OCI-LY1 (cell line): ENCODE measurements around the gene RASSF10.

Experiments
- H2AFZ ChIP-seq: fragments of 200-600 bp; sonication (generic), shearing (Covaris generic); 2 replicates; pipeline ENCODE4 v1.6.0; 2014; ENCODE audit warnings: antibody characterized with exemption, mild to moderate bottlenecking, low read length
- H3F3A ChIP-seq: fragments of 200-600 bp; sonication (generic), shearing (Covaris generic); 2 replicates; pipeline ENCODE4 v1.6.0; 2014; ENCODE audit warnings: mild to moderate bottlenecking, antibody characterized with exemption, low read length, moderate library complexity; ENCODE audit not compliant: insufficient read depth
- H3K27ac ChIP-seq: fragments of 200-600 bp; sonication (generic); 2 replicates; pipeline ENCODE4 v1.5.1; 2014; ENCODE audit warnings: low read length, mixed run types, mild to moderate bottlenecking, low read depth; ENCODE audit not compliant: poor library complexity, severe bottlenecking
- H3K27me3 ChIP-seq: fragments of 200-600 bp; sonication (generic); 2 replicates; pipeline ENCODE4 v1.6.0; 2014; ENCODE audit warnings: antibody characterized with exemption, mild to moderate bottlenecking, low read length, moderate library complexity; ENCODE audit not compliant: insufficient read depth
- H3K36me3 ChIP-seq: fragments of 200-600 bp; sonication (generic); 2 replicates; pipeline ENCODE4 v1.6.1; 2014; ENCODE audit warnings: mild to moderate bottlenecking, antibody characterized with exemption, low read length, moderate library complexity, mixed read lengths; ENCODE audit not compliant: insufficient read depth
- H3K4me1 ChIP-seq: fragments of 200-600 bp; sonication (generic); 2 replicates; pipeline ENCODE4 v1.5.1; 2014; ENCODE audit warnings: mild to moderate bottlenecking, low read length, moderate library complexity; ENCODE audit not compliant: insufficient read depth, severe bottlenecking
- H3K4me2 ChIP-seq: fragments of 200-600 bp; sonication (generic), shearing (Covaris generic); 2 replicates; pipeline ENCODE4 v1.6.1; 2014; ENCODE audit warnings: low read length
- H3K4me3 ChIP-seq: fragments of 200-600 bp; sonication (generic); 2 replicates; pipeline ENCODE4 v1.5.1; 2014; ENCODE audit warnings: low read length, low read depth, mild to moderate bottlenecking, mixed read lengths; ENCODE audit not compliant: poor library complexity, severe bottlenecking
- H3K79me2 ChIP-seq: fragments of 200-600 bp; shearing (Covaris generic); 2 replicates; pipeline ENCODE4 v1.6.1; 2016; ENCODE audit warnings: mixed run types, low read length, mixed read lengths; ENCODE audit not compliant: insufficient read depth
- H3K9ac ChIP-seq: fragments of 200-600 bp; sonication (generic), shearing (Covaris generic); 2 replicates; pipeline ENCODE4 v1.6.1; 2014; ENCODE audit warnings: mild to moderate bottlenecking, low read length, mixed read lengths
- H3K9me2 ChIP-seq: fragments of 200-600 bp; sonication (generic), shearing (Covaris generic); 2 replicates; pipeline ENCODE4 v1.6.1; 2014; ENCODE audit warnings: low read depth, mild to moderate bottlenecking, low read length, mixed read lengths
- H3K9me3 ChIP-seq: fragments of 200-600 bp; shearing (Covaris generic); 2 replicates; pipeline ENCODE4 v1.6.1; 2014; ENCODE audit warnings: low read length, mixed read lengths
- H4K20me1 ChIP-seq: fragments of 200-600 bp; sonication (generic), shearing (Covaris generic); 2 replicates; pipeline ENCODE4 v1.6.0; 2016; ENCODE audit warnings: mild to moderate bottlenecking, low read length; ENCODE audit not compliant: insufficient read depth
- EZH2 ChIP-seq: fragments of 200-600 bp; sonication (generic), shearing (Covaris generic); IDR thresholded peaks from 2 replicates; pipeline ENCODE4 v1.8.0; 2017; ENCODE audit warnings: borderline replicate concordance, mixed run types, mild to moderate bottlenecking, antibody characterized with exemption, low read length, moderate library complexity, mixed read lengths
- TF ChIP-seq, protein P1 (sequence below): fragments of 200-600 bp; sonication (generic), shearing (Covaris generic); IDR thresholded peaks from 2 replicates; pipeline ENCODE4 v1.5.1; 2017; ENCODE audit warnings: mild to moderate bottlenecking, antibody characterized with exemption, low read length, moderate library complexity, mixed read lengths

The RASSF10 gene

GRCh38 chr11:13028322-13028721 lies 19.2 kb downstream of the RASSF10 start:
- Histone ChIP-seq H3K9ac (no peak overlapping the region), H3K4me2 (no peak overlapping the region), H2AFZ (no peak overlapping the region), H3K9me3 (no peaks in the 10 kb centered on the region), H4K20me1 (no peaks in the 10 kb centered on the region), H3K27me3 (no peaks in the 10 kb centered on the region), H3F3A (no peaks in the 10 kb centered on the region), H3K27ac (no peak overlapping the region), H3K36me3 (no peaks in the 10 kb centered on the region), H3K4me1 (no peaks in the 10 kb centered on the region), H3K79me2 (no peaks in the 10 kb centered on the region), H3K9me2 (no peaks in the 10 kb centered on the region), H3K4me3 (no peak overlapping the region)
- TF ChIP-seq, protein P1, sequence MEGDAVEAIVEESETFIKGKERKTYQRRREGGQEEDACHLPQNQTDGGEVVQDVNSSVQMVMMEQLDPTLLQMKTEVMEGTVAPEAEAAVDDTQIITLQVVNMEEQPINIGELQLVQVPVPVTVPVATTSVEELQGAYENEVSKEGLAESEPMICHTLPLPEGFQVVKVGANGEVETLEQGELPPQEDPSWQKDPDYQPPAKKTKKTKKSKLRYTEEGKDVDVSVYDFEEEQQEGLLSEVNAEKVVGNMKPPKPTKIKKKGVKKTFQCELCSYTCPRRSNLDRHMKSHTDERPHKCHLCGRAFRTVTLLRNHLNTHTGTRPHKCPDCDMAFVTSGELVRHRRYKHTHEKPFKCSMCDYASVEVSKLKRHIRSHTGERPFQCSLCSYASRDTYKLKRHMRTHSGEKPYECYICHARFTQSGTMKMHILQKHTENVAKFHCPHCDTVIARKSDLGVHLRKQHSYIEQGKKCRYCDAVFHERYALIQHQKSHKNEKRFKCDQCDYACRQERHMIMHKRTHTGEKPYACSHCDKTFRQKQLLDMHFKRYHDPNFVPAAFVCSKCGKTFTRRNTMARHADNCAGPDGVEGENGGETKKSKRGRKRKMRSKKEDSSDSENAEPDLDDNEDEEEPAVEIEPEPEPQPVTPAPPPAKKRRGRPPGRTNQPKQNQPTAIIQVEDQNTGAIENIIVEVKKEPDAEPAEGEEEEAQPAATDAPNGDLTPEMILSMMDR = no peak
- TF ChIP-seq EZH2 = no peak

DNA sequence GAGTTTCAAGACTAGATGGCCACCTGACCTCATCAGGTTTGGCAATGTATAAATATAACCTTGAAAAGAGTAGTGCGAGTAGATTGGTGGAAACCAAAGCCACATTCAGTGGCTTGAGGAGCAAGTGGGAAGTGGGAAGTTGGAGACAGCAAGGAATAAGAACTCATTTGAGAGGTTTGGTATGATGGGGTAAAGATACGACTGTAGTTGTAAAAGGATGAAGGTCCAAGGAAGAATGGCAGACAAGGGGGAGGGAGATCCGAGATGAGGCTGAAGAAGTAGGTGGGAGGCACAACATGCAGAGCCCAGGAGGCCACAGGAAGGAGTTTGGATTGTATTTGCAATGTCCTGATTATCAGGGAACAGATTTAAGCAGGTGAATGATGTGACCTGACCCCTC lies 20.8 kb downstream of the RASSF10 start:
- Histone ChIP-seq H3K9ac (no peak overlapping the region), H3K9me3 (no peaks in the 10 kb centered on the region), H3K36me3 (no peaks in the 10 kb centered on the region), H3K27me3 (no peaks in the 10 kb centered on the region), H3K27ac (no peak overlapping the region), H3F3A (no peaks in the 10 kb centered on the region), H3K79me2 (no peaks in the 10 kb centered on the region), H4K20me1 (no peaks in the 10 kb centered on the region), H3K4me1 (no peaks in the 10 kb centered on the region), H2AFZ (no peak overlapping the region), H3K4me2 (no peak overlapping the region), H3K4me3 (no peak overlapping the region), H3K9me2 (no peaks in the 10 kb centered on the region)
- TF ChIP-seq, protein P1 = no peak
- no peak for TF ChIP-seq EZH2

DNA sequence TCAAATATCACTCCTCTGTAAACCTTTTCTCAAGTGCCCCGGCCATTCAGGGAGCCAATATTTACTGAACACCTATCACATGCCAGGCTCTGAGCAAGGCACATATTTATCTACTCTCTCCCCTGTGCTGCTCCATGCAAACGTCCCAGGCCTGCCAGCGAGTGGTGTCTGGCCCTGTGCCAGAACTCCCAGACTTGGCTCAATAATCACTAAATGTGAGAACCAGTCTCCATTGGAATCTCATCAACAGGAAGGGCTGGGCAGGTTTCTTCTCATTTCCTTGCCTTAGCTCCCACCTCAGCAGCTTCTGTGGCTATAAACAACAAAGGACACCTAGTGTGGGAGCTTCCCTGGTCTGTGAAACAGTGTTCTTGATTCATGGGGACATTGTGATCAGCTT lies 21.7 kb downstream of the RASSF10 start:
- no peak overlapping the region for H3K4me3 ChIP-seq
- no peak overlapping the region for H3K4me2 ChIP-seq
- no peaks in the 10 kb centered on the region for H3K36me3 ChIP-seq
- no peak overlapping the region for H2AFZ ChIP-seq
- no peaks in the 10 kb centered on the region for H3K9me3 ChIP-seq
- H3K27me3 ChIP-seq = no peaks in the 10 kb centered on the region
- H3K9me2 ChIP-seq = no peaks in the 10 kb centered on the region
- H3K9ac ChIP-seq = no peak overlapping the region
- no peak for TF ChIP-seq EZH2
- TF ChIP-seq, protein P1 = no peak
- H4K20me1 ChIP-seq = no peaks in the 10 kb centered on the region
- H3F3A ChIP-seq = no peaks in the 10 kb centered on the region
- no peaks in the 10 kb centered on the region for H3K4me1 ChIP-seq
- no peaks in the 10 kb centered on the region for H3K79me2 ChIP-seq
- no peak overlapping the region for H3K27ac ChIP-seq
